LNCAP (cell line): ENCODE results near the gene CKAP4.

Experiments
- CTCF ChIP-seq: fragments of 450-650 bp; IDR thresholded peaks from 2 replicates; pipeline ENCODE4 v1.5.1; 2017; ENCODE audit warnings: mild to moderate bottlenecking

CKAP4 gene

GRCh38 chr12:106247674-106248311 is at the start of gene CKAP4:
Gene CKAP4 (minus strand): TSS chr12:106248020. CDS start chr12:106247851, 169 bp downstream.
- no peak for TF ChIP-seq CTCF

- no peak for TF ChIP-seq CTCF
Measured at GRCh38 chr12:106297075-106297474, 49.3 kb upstream of the CKAP4 start.

- TF ChIP-seq CTCF = no peak
Measured at GRCh38 chr12:106296179-106296877, 48.5 kb upstream of the CKAP4 start.

GRCh38 chr12:106292339-106292738 is 44.5 kb upstream of the CKAP4 start:
- no peak for TF ChIP-seq CTCF

GRCh38 chr12:106291342-106291741 is 43.5 kb upstream of the CKAP4 start:
- TF ChIP-seq CTCF = no peak

GRCh38 chr12:106290666-106291065 is 42.8 kb upstream of the CKAP4 start:
- TF ChIP-seq CTCF = no peak

- no peak for TF ChIP-seq CTCF
Measured at GRCh38 chr12:106289196-106289681, 41.4 kb upstream of the CKAP4 start.
